Activated CD8-positive, alpha-beta memory T cell treated with anti-CD3 and anti-CD28 coated beads, Interleukin-2, amount 50 U/mL, for 24 hours (primary cell): ENCODE data around the gene CALM1.

Experiments used
- DNase-seq: peaks from one replicate; pipeline ENCODE4 v3.0.0-alpha.2; 2020; ENCODE audit errors: extremely low read depth

The CALM1 gene

DNA sequence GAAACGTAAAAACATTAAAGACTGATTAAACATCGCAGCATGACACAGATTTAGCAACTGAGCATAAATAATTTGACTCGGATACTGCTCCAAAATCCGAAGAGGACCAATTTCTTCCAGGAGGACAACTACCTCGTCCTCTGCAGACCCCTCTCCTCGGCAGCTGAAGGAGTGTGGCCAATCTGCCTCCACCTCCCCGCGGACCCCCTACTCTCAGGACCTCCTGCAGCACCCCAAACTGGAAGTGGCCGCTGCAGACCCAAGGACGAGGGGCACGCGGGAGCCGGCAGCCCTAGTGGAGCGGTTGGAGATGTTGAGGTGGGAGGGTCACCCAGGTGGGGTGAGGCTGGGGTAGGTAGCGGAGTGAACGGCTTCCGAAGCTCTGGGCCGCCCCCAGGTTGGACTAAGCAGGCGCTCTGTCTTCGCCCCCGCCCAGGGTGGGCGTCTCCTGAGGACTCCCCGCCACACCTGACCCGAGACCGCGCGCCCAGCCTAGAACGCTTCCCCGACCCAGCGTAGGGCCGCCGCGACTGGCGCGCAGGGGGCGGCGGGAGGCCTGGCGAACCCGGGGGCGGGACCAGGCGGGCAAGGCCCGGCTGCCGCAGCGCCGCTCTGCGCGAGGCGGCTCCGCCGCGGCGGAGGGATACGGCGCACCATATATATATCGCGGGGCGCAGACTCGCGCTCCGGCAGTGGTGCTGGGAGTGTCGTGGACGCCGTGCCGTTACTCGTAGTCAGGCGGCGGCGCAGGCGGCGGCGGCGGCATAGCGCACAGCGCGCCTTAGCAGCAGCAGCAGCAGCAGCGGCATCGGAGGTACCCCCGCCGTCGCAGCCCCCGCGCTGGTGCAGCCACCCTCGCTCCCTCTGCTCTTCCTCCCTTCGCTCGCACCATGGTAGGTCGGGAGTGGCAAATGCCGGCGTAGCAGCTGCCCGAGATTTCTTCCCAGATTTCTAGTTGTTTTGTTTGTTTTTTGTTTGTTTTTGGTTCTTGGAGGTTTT, at the start of gene CALM1:
Gene CALM1, plus strand, starts transcription at position 689 of the 999 bp plus-strand sequence. Its CDS starts 202 bp downstream, at position 891.
- peak; percentile 81 for DNase-seq

DNA sequence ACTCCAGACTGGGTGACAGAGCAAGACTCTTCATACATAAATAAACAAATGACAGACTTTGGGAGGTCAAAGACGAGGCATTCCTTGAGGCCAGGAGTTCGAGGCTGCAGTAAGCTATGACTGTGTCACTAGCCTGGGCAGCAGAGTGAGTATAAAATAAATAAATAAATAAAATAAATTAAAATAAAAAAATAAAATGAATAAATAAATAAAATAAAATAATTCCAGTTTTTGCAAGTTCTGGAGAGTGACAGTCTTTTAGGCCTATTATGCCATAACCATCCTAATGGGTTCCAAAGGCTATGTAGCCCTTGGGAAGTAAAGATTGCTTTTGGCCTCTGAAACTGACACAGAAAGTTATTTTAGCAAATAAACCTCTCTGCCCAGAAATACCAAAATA, 48.6 kb upstream of the CALM1 start:
- DNase-seq, result no peak

DNA sequence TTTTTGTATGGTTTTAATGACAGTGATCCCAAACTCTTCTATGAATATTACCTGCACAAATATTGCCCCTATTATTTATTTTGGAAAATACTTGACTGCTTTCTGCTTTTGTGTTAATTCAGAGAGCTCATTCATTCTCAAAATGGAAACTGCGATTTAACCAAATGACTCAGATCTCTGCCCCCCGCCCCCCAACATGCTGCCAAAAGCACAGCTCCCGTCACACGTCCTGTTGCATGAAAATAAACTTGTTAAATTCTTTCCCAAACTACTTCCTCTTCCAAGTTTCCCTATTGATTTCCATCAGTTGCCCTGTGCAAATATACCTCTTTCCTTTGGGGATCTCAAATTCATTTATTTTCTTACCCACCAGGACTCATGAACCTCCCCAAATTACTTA, 47.1 kb upstream of the CALM1 start:
- DNase-seq, result no peak

DNA sequence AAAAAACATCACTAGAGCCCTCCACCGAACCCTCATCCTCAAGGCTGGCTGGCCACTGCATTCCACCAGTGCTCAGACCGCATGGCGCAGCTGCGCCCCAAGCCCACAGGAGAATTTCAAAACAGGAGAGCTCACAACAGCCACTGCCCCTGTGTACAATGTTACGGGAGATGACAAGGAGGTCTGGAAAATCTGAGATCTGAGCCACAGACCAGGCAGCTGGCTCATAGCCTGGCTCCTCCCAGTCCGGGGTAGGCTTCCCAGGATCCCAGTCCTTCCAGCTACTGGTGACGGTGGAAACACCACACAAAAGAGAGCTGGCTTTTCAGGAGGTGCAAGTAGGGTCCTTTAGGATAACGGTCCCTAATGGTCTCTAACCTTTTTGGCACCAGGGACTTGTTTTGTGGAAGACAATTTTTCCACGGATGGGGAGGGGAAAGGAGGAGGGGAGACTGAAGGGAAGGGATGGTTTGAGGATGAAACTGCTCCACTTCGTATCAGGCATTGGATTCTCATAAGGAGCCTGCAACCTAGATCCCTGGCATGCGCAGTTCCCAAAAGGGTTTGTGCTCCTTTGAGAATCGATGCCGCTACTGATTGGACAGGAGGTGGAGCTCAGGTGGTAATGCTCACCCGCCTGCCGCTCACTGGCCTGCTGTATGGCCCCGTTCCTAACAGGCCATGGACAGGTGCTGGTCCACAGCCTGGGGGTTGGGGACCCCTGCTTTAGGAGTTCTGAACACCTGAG, 42.1 kb upstream of the CALM1 start:
- DNase-seq, result no peak

DNA sequence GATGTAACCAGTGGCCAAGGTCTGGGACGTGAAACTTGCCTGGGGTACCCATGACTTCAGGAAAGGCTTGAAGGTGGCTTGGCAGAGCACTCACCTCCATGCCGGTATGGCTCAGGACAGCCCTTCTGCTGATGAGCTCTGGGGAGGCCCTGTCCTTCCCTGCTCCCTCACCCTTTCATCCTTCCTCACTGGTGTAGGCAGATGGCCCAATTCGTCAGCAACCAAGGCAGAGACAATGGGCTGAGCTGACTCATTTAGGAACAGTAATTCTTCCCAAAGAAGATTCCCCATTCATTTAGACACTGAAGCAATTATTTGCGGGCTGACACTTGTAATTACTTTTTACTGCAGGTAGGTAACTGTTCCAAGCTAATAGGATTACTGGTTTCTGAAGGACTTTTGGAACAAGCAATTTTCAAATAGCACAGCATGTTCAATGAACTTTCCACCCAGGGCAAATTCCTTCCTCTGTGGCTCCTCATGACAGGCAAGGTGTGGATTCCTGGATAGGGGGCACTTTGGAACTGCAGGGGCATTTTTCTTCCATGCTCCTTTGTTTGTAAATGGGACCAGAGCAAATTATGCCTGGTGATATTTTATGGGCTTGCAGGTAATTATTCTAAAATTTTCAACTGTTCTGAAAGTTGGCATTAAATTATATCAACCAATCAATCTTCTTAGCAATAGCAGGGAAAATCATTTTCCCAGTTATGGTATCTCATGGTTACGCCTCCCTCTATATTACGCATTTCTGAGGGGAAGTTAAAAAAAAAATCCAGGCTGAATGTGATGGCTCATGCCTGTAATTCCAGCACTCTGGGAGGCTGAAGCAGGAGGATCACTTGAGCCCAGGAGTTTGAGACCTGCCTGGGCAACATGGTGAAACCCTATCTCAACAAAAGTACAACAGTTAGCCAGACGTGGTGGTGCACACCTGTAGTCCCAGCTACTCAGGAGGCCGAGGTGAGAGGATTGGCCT, 41.0 kb upstream of the CALM1 start:
- DNase-seq, result no peak

DNA sequence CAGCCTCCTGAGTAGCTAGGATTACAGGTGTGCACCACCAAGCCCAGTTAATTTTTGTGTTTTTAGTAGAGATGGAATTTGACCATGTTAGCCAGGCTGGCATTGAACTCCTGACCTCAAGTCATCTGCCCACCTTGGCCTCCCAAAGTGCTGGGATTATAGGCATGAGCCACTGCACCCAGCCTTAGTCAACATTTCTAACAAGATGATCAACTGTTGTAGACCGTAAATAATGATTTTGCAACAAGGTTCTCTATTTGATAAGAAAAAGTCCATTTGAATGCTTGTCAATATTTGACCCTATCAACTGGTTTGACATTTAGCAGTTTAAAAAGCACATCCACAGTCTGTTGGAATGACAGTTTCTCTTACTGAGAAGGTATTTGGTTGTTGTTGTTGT, 39.9 kb upstream of the CALM1 start:
- DNase-seq, result no peak

DNA sequence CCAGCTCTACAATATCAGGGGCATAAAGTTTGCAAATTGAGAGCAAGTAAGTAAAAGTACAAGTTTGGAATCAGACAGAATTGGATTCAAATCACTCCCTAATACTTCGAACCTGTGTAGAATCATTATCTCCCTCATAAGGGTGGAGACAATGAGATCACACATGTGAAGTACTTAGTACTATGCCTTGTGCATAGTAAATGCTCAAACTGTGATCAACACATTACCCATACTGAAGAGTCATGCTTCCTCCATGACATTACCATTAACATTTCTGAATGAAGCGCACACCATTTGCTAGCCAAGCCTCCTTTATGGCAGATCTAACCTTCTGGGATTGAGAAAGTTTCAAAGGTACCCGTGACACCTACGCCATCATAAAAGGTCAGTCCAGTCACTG, 38.5 kb upstream of the CALM1 start:
- no peak for DNase-seq

DNA sequence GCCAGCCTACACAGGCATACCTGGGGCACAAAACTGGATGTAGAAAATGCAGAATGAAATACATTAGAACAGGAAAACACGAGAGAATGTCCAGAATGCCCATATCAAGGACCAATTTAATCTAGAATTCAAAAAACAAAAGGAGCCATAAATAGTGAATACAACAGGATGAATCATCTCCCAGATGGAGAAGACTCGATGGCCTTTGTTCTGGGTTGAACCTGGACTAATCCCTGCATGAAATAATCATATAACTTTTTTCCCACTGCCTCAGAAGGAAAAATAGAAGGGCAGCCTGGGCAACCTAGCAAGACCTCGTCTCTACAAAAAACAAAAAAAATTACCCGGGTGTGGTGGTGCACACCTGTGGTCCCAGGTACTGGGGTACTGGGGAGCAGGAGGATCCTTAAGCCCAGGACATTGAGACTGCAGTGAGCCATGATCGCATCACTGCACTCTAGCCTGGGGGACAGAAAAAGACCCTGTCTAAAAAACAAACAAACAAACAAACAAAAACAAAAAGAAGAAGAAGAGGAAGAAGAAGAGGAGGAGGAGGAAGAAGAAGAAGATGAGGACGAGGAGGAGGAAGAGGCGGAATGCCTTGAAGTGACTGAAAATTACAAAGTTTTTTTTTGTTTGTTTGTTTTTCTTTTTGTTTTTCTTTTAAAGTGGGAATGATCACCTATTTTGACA, 34.8 kb upstream of the CALM1 start:
- no peak for DNase-seq

DNA sequence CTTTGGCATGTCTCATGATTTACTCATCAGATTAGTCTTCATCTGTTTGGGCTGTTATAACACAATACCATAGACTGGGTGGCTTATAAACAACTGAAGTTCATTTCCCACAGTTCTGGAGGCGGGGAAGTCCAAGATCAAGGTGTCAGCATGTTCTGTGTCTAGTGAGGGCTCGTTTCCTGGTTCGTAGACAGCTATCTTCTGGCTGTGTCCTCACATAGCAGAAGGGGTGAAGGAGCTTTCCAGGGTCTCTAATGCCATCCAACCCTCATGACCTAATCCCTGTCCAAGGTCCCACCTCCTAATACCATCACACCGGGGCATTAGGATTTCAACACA, 34.3 kb upstream of the CALM1 start:
- no peak for DNase-seq

DNA sequence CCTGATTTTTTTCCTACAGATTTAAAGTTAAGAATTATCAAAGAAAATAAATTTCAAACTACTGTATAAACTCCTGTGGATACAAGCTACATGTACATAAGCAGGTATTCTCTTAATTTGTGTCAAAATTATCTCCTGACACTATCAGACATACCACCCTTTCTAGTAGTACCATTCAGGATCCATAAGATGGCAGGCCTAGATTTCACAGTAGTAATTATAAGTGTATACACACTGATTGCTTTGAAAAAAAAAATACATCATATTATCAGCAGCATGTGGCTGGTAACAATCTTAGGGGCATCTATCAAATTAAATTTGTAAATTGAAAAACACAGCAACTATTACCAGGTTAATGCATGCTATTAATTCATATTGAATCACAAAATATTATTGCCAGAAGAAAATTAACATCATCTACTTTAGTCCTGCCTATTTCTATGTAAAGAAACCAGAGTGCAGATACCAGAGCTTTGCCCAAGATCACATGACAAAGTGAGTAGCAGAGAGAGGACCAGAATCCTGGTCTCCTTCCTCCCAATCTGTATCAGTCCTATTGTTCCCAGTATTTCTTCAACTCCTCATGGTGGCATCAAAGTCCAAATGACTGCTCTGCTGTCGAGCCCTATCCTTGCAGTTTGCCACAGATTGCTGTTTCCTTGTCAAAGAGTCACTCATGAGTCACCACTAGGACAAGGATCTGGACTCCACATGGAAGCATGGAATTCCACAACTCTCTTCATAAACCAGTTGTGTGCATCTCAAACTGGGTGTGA, 27.7 kb upstream of the CALM1 start:
- DNase-seq, result no peak

DNA sequence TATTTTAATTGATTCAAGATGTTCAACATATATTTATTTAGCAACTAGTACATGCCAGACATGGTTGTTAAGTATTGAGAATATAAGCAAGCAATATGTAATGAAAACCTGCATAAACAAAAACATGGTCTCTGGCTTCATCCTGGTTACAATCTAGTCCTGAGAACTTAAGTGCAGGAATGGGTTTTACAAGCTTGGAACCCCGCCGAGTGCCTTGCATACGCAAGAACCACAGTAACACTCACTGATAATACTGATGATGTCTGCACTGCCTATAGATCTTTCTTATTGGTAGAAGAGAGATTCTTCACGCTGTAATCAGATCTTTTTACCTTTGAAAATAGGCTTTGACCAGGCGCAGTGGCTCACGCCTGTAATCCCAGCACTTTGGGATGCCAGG, 22.9 kb upstream of the CALM1 start:
- no peak for DNase-seq

DNA sequence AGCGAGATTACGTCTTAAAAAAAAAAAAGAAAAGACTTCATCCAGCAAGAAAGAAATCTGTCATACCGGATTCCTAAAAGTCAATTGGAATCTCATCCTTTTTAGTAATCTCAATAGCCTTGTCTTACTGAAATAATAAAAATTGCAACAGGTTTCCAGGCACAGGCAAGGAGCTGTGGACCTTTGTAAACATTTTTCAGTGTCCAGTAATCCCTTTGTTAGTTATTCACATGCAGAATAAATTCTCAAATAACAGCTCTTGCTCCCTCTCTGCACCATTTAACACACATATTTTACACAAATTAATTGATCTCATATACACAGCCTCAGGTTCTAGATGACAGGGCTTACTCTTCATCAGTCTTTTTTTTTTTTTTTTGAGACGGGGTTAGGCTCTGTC, 22.0 kb upstream of the CALM1 start:
- no peak for DNase-seq

DNA sequence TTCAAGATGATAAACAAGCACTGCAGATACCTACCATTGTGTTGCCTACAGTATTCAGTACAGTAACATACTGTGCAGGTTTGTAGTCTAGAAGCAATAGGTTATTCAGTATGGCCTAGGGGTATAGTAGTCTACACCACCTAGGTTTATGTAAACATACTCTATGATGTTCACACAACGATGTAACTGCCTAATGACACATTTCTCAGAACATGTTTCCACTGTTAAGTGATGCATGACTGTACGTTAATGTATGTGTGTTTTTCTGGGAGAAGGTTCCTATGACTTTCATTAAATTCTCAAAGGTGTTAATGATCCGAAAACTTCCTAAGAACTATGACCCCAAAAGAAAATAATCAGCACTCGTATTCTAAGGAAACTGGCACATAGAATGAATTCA, 20.9 kb upstream of the CALM1 start:
- no peak for DNase-seq

DNA sequence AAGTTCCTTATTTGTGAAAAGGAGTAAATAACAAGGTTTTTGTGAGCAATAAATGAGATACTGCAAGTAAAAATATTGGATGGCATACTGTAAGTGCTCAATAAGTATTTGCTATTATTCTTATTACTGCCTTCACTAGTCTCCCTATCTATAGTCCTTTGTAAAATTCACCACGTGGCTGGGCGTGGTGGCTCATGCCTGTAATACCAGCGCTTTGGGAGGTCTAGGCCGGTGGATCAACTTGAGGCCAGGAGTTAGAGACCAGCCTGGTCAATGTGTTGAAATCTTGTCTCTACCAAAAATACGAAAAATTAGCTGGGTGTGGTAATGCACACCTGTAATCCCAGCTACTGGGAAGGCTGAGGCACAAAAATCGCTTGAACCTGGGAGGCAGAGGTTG, 18.6 kb upstream of the CALM1 start:
- no peak for DNase-seq

DNA sequence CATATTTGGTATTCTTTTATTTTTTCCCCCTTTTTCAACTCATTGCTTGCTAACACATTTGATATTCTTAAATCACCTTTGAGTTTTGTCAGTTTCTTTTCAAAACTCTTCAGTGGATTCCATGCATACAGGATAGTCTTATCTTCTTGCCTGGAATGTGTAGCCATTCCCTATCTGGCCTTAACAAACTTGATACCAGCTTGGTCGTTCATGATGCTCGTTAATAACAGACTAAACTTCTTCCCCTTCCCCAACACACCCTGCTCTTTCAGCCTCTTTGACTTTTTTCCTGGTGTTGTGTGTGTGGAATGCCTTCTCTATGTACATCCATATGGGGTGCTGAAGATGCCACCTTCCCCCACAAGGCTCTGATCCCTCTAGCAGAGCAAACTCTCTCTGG, 17.7 kb upstream of the CALM1 start:
- no peak for DNase-seq

DNA sequence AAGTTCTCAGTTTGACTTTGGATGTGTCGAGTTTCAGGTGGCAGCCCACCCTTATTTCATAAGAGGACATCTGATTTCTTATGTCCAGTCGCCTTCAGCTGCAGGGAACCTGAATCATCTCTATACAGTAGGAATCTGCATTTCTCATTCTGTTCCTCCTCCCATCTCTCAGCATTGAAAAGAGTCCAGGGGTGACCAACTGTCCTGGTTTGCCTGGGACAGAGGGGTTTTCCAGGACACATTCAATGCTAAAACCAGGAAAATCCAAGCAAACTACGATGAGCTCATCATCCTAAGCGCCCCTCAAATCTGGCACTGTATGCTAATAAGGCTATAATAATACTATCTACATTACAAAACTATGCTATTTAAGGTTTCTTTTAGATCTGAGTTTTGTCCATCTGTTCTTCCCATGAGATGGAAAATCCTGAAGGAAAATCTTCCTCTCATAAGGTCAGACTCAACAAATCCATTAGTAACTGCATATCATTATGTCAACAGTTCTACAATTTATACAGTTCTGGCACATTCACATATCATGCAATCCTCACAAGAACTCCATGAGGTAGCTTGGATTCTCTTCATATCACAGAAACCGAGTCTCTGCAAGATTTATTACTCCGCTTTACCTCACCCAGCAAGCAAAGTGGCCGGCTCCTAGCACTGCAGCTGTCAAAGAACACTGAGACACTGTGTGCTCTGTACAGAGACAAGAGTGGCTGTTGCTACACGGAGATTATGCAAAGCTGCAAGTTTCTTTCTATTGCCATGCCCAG, 15.6 kb upstream of the CALM1 start:
- DNase-seq, result no peak

DNA sequence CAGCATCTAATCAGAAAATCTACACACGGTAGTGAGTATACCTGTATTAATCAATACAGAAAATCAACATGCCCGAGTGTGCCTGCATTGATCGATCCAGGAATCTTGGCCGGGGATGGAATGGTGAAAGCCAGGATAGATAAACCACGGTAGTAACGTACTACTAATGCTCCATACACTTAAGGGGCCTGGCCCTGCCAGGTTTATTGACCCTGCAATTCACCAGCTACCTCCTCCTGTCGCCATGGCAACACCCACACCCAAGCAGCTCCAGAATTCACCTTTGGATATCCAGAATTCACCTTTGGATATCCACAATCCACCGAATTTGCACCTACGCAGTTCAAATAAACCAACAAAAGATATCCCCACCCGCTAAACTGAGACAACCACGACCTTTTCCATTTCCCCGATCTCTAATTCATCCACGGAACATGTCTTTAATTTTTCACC, 14.8 kb upstream of the CALM1 start:
- DNase-seq, result no peak

DNA sequence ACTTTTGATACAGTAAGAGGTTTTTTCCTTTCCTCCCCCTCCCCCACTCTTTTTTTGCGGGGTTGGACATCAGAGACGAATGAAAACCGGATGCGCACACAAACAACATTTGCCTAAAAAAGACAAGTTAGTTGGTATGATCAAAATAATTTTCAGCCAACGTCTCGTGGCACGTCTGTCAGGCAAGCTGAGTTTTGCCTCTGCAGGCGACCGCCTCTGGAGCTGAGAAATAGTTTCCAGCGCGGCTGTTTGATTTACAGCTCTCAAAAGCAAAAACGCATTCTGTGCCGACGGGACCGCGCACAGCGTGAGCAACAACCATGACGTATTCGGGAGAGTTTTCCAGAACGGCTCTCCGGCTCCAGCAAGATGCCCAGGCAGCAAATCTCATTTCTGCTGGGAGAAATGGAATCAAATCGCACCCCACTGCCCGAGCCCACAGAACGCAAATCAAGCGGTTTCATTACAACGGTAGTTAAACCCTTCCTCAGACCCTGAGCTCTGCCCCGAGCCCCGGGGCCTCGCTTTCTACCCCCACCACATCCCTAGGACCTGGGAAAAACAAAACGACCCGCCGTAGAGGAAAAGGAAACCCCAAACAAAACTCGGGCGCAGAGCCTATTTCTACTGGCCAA, 14.2 kb upstream of the CALM1 start:
- peak; percentile 31 for DNase-seq

DNA sequence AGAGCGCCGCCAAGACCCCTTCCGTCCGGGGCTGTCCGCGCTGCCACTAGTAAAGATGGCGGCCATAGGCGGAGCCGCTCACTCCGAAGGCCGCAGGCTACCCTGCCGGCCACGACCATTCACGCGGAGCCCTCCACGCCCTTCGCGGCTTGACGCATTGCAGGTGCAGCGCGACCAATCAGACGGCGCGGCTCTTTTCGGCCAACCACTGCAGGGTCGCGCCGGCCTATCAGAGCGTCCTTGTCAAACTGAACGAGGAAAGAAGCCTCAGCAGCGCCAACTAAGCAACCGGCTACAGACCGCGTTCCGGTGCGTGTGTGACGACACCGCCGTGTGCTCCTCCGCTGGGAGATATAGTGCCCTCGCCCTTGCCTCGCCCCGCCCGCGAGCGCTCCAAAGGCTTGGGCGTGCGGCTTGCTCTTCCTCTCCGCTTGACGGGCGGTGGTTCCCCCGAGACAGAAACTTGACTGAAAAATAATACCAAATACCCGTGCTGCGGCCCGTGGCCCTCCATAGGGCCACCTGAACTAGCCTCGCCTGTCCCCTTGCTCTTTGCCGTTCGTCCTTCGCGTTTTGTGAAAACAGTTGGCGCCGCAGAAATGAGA, 13.6 kb upstream of the CALM1 start:
- peak; percentile 95 for DNase-seq
